ENCODE data around the gene HLCS. TPM values are rescaled to one million over a fixed set of nuclear protein-coding genes. Genes with fewer than 3 reads are reported as not detected.

Gene HLCS
- total RNA-seq = 13.9 and 17.2 TPM in 2 replicates
- polyA plus RNA-seq = 4.4 and 6.7 TPM in 2 replicates
- polyA plus RNA-seq (2011; cell fraction: cytosol; rRNA removed) = 5.6 and 5.7 TPM in 2 replicates
- polyA plus RNA-seq (2011; cell fraction: nucleus; rRNA removed) = 12.2 and 14.4 TPM in 2 replicates
- polyA plus RNA-seq (2012) = 8.3 and 9.0 TPM in 2 replicates
- 14.4 and 20.2 TPM in 2 replicates for polyA minus RNA-seq
- 21.3 TPM for polyA minus RNA-seq (2011; cell fraction: cytosol; rRNA and poly(A)+ RNA removed)
- polyA minus RNA-seq (2011; cell fraction: nucleus; rRNA and poly(A)+ RNA removed) = 16.3 and 22.6 TPM in 2 replicates
- Bru-seq, nascent RNA = percentile 59 among the genes with signal in this experiment
- percentile 55 among the genes with signal in this experiment for BruChase-seq, experiment 1, labeled RNA remaining after a 6-hour chase
- percentile 59 among the genes with signal in this experiment for BruChase-seq, experiment 2, labeled RNA remaining after a 2-hour chase
- long read RNA-seq, full-length matches to known transcripts = 1 of 81 reads
- long read RNA-seq, partial matches to known transcripts = 61 of 81 reads
- long read RNA-seq, other reads (novel, unspliced or antisense) = 19 of 81 reads

GRCh38 chr21:36966066-36966820, at the start of gene HLCS:
Gene HLCS (minus strand): TSS chr21:36966669. CDS start chr21:36966638, 31 bp downstream.
- no peaks in the 10 kb centered on the region for H3K79me2 ChIP-seq (ENCODE audit: control insufficient read depth, insufficient read depth, low read length)
- H3K27ac ChIP-seq (ENCODE audit: insufficient read depth, low read depth, low read length) = peak within 1 kb of the TSS; percentile 70
- ChIA-PET CTCF (interaction anchor here (0.8 to 4.9 kb wide), 11 partner anchors 9 to 44 kb away, joined by 3 to 39 read pairs (median 5); no protein-coding TSS in a partner anchor), POLR2A (interaction anchor here (0.7 kb wide), 2 partner anchors 22 to 516 kb away, joined by 3 to 4 read pairs; no protein-coding TSS in a partner anchor)
- dilution Hi-C loops (cut with MboI; ENCODE audit: extremely low pct_ligation_motif_present, low sequenced_read_pairs) = no loop called here
- H3K4me2 ChIP-seq (ENCODE audit: insufficient read depth, low read length) = peak within 1 kb of the TSS; percentile 89
- peak; percentile 28 for DNase-seq (ENCODE audit: low read depth, low spot score)
- peak within 1 kb of the TSS; percentile 57 to 64 (median 63) for H3K4me3 ChIP-seq (replicated peaks in 1 of 3; ENCODE audit: insufficient read depth in 1 of 3, low read depth in 1 of 3, low read length in 3 of 3)
- H3K4me1 ChIP-seq (ENCODE audit: control insufficient read depth, extremely low read depth, insufficient read depth, low read length) = peaks cover 9% of the 10 kb centered on the region
- no peak for FAIRE-seq
- H3K9ac ChIP-seq (replicated peaks; ENCODE audit: extremely low read depth, insufficient read depth, low read length) = peak within 1 kb of the TSS; percentile 67
- no peaks in the 10 kb centered on the region for H3K9me1 ChIP-seq (replicated peaks; ENCODE audit: control insufficient read depth, extremely low read depth, insufficient read depth, low read length)
- intact Hi-C loops (cut with micrococcal nuclease) = no loop called here
- H2AFZ ChIP-seq (ENCODE audit: low read depth, low read length) = peak within 1 kb of the TSS; percentile 80
- no peaks in the 10 kb centered on the region for H3K36me3 ChIP-seq (ENCODE audit: control insufficient read depth in 2 of 2, extremely low read depth in 1 of 2, insufficient read depth in 2 of 2, low read length in 2 of 2)
- TF ChIP-seq FOS (IDR thresholded peaks at IDR 0.05; ENCODE audit: borderline replicate concordance, insufficient read depth, low read length) (no peak), MAX (IDR thresholded peaks at IDR 0.05; ENCODE audit: insufficient read depth, insufficient read length) (no peak), JUN (IDR thresholded peaks at IDR 0.05; ENCODE audit: borderline replicate concordance, insufficient read depth, insufficient read length, low read depth) (no peak), POLR2A (IDR thresholded peaks at IDR 0.05; ENCODE audit: low read depth, low read length) (peak; percentile 60), GATA2 (IDR thresholded peaks at IDR 0.05; ENCODE audit: insufficient read depth, insufficient read length, low read depth, low read length) (no peak), MYC (IDR thresholded peaks at IDR 0.05; ENCODE audit: low read depth, low read length) (no peak), CTCF (IDR thresholded peaks at IDR 0.05; ENCODE audit: extremely low read depth in 1 of 2, insufficient read depth in 1 of 2, low read depth in 1 of 2, low read length in 2 of 2) (peak in 1 of 2 donors; percentile 31), EZH2 (IDR thresholded peaks at IDR 0.05; ENCODE audit: borderline replicate concordance, low read depth, low read length, severe bottlenecking) (no peak), POLR2AphosphoS5 (IDR thresholded peaks at IDR 0.05; ENCODE audit: insufficient read depth, low read depth, low read length) (peak; percentile 67)
- H4K20me1 ChIP-seq (replicated peaks; ENCODE audit: control insufficient read depth, extremely low read depth, insufficient read depth, low read length) = no peaks in the 10 kb centered on the region
- no peaks in the 10 kb centered on the region for H3K9me3 ChIP-seq (replicated peaks; ENCODE audit: control insufficient read depth, insufficient read depth, low read length)
- no peaks in the 10 kb centered on the region for H3K27me3 ChIP-seq (ENCODE audit: control insufficient read depth in 2 of 2, insufficient read depth in 2 of 2, low read length in 2 of 2)
- BruUV-seq (replicated peaks) = no TSS peak

All from endothelial cell of umbilical vein (primary cell).